Measurements from ENCODE around the gene NFIA. TPM values are rescaled to one million over a fixed set of nuclear protein-coding genes. Genes with fewer than 3 reads are reported as not detected.

Gene NFIA
- total and polyA plus RNA-seq, 2 donors (not counting 1 experiment from before 2014, with no cell fraction given) = 5.4 to 11.0 TPM

DNA sequence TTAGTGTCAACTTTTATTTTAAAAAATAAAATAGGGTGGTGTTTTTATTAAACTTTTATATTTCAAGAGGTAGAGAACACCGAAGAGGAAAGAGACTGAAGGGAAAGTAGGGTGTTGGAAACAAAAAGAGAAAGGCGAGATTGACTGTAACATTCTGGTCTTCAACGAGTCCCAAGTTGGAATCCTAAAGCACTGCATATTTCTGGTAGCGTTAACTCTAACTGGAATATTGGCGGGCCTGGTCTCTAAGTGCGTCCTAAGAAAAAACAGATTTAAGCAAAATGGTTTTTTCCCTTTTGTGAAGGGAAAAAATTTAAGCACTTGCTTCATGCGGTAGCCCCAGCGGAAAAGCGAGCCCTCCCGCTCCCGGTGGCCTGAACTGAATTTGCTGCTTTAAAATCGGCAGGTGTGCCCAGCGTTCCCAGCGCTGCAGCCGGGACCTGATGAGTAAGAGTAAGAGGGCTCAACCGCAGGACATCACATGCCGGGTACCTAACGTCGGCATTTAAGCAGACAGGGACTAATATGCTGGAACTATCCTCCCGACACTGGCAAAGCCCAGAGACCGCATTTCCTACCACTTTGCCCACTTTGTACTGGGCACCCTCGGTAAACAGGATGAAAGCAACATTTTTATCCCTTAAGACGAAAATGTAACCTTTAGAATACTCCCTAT, 30.5 kb upstream of the NFIA start:
- DNase-seq (ENCODE audit: low read depth in 2 of 2) = no peak
- no peak for TF ChIP-seq EZH2 (IDR thresholded peaks at IDR 0.05; ENCODE audit: low read length, missing control alignments)
- no peak for TF ChIP-seq CTCF (conservative IDR thresholded peaks at IDR 0.05 in 1 of 2, IDR thresholded peaks at IDR 0.05 in 1 of 2; ENCODE audit: low read depth in 1 of 2, low read length in 2 of 2)
- Histone ChIP-seq H3K36me3 (ENCODE audit: control insufficient read depth, insufficient read depth, low read length) (no peaks in the 10 kb centered on the region), H3K4me2 (ENCODE audit: extremely low read depth, insufficient read depth, low read length) (no peak overlapping the region), H3K79me2 (ENCODE audit: control insufficient read depth, insufficient read depth, low read length) (no peaks in the 10 kb centered on the region), H4K20me1 (ENCODE audit: control insufficient read depth, extremely low read depth, insufficient read depth, low read length) (no peaks in the 10 kb centered on the region), H3K27ac (ENCODE audit: insufficient read depth, low read length) (no peak overlapping the region), H3K9ac (ENCODE audit: insufficient read depth, low read length) (no peak overlapping the region), H2AFZ (ENCODE audit: low read length) (no peak overlapping the region), H3K27me3 (ENCODE audit: control insufficient read depth, insufficient read depth, low read length) (peaks cover 7% of the 10 kb centered on the region), H3K4me3 (replicated peaks in 1 of 4; ENCODE audit: control extremely low read depth in 1 of 4, insufficient read depth in 1 of 4, low read depth in 3 of 4, low read length in 4 of 4) (no peak overlapping the region), H3K9me3 (ENCODE audit: control insufficient read depth, insufficient read depth, low read depth, low read length) (no peaks in the 10 kb centered on the region), H3K4me1 (ENCODE audit: control insufficient read depth, extremely low read depth, insufficient read depth, low read length) (peaks cover 3% of the 10 kb centered on the region)

- Histone ChIP-seq H3K27ac (ENCODE audit: insufficient read depth, low read length) (no peak overlapping the region), H3K4me2 (ENCODE audit: extremely low read depth, insufficient read depth, low read length) (no peak overlapping the region), H3K4me3 (replicated peaks in 1 of 4; ENCODE audit: control extremely low read depth in 1 of 4, insufficient read depth in 1 of 4, low read depth in 3 of 4, low read length in 4 of 4) (no peak overlapping the region), H4K20me1 (ENCODE audit: control insufficient read depth, extremely low read depth, insufficient read depth, low read length) (no peaks in the 10 kb centered on the region), H3K27me3 (ENCODE audit: control insufficient read depth, insufficient read depth, low read length) (peaks cover 7% of the 10 kb centered on the region), H2AFZ (ENCODE audit: low read length) (no peak overlapping the region), H3K9me3 (ENCODE audit: control insufficient read depth, insufficient read depth, low read depth, low read length) (no peaks in the 10 kb centered on the region), H3K79me2 (ENCODE audit: control insufficient read depth, insufficient read depth, low read length) (no peaks in the 10 kb centered on the region), H3K9ac (ENCODE audit: insufficient read depth, low read length) (no peak overlapping the region), H3K4me1 (ENCODE audit: control insufficient read depth, extremely low read depth, insufficient read depth, low read length) (peaks cover 3% of the 10 kb centered on the region), H3K36me3 (ENCODE audit: control insufficient read depth, insufficient read depth, low read length) (no peaks in the 10 kb centered on the region)
- TF ChIP-seq CTCF (conservative IDR thresholded peaks at IDR 0.05 in 1 of 2, IDR thresholded peaks at IDR 0.05 in 1 of 2; ENCODE audit: low read depth in 1 of 2, low read length in 2 of 2) (no peak), EZH2 (IDR thresholded peaks at IDR 0.05; ENCODE audit: low read length, missing control alignments) (no peak)
- DNase-seq (ENCODE audit: low read depth in 2 of 2) = no peak
These were observed 29.8 kb upstream of the NFIA start for GRCh38 chr1:61052395-61053225.

DNA sequence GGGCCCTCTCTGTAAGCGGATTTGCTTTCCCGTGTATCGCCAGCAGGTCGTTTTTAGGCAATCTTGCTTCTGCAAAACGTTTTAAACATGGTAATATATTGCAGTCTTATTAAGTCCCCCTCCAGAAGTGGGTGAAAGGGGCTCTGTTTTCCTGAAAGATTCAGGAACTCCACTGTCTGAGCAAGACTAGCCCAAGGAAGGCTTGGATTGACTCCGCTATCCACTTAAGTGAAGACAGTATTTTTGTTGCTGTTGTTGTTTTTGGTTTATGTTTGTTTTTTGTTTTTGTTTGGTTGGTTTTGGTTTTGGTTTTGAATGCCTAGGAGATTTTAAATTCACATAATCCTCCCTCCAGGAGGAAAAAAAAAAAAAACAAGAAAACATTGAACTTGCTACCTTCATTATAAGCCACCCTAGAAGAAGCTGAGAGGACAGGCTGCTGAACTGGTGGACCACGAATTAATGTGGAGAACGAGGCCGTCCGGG, 29.1 kb upstream of the NFIA start:
- no peaks in the 10 kb centered on the region for H4K20me1 ChIP-seq (ENCODE audit: control insufficient read depth, extremely low read depth, insufficient read depth, low read length)
- TF ChIP-seq CTCF (conservative IDR thresholded peaks at IDR 0.05 in 1 of 2, IDR thresholded peaks at IDR 0.05 in 1 of 2; ENCODE audit: low read depth in 1 of 2, low read length in 2 of 2) = no peak
- TF ChIP-seq EZH2 (IDR thresholded peaks at IDR 0.05; ENCODE audit: low read length, missing control alignments) = no peak
- H3K9me3 ChIP-seq (ENCODE audit: control insufficient read depth, insufficient read depth, low read depth, low read length) = no peaks in the 10 kb centered on the region
- peak overlapping the region; percentile 75 for H3K4me2 ChIP-seq (ENCODE audit: extremely low read depth, insufficient read depth, low read length)
- no peak for DNase-seq (ENCODE audit: low read depth in 2 of 2)
- H2AFZ ChIP-seq (ENCODE audit: low read length) = no peak overlapping the region
- peaks cover 7% of the 10 kb centered on the region for H3K27me3 ChIP-seq (ENCODE audit: control insufficient read depth, insufficient read depth, low read length)
- peak overlapping the region in 1 of 4 experiments; percentile 40 for H3K4me3 ChIP-seq (replicated peaks in 1 of 4; ENCODE audit: control extremely low read depth in 1 of 4, insufficient read depth in 1 of 4, low read depth in 3 of 4, low read length in 4 of 4)
- no peaks in the 10 kb centered on the region for H3K79me2 ChIP-seq (ENCODE audit: control insufficient read depth, insufficient read depth, low read length)
- no peak overlapping the region for H3K27ac ChIP-seq (ENCODE audit: insufficient read depth, low read length)
- H3K36me3 ChIP-seq (ENCODE audit: control insufficient read depth, insufficient read depth, low read length) = no peaks in the 10 kb centered on the region
- peaks cover 3% of the 10 kb centered on the region for H3K4me1 ChIP-seq (ENCODE audit: control insufficient read depth, extremely low read depth, insufficient read depth, low read length)
- H3K9ac ChIP-seq (ENCODE audit: insufficient read depth, low read length) = no peak overlapping the region

Data from fibroblast of lung (primary cell).